CD1c-positive myeloid dendritic cell (primary cell): ENCODE data around the gene MCRIP2.

Experiments
- DNase-seq: peaks from one replicate; pipeline ENCODE4 v3.0.0-alpha.2; 2016; ENCODE audit errors: extremely low spot score

Gene MCRIP2

GRCh38 chr16:648071-648780, 6.6 kb downstream of the MCRIP2 start:
- peak; percentile 46 for DNase-seq

- DNase-seq = peak; percentile 97
These were observed 7.4 kb downstream of the MCRIP2 start, which contains the start of gene WDR90 for GRCh38 chr16:648781-649589. Gene WDR90, plus strand, starts transcription at chr16:649365. Its CDS starts 52 bp downstream, at chr16:649417.

DNA sequence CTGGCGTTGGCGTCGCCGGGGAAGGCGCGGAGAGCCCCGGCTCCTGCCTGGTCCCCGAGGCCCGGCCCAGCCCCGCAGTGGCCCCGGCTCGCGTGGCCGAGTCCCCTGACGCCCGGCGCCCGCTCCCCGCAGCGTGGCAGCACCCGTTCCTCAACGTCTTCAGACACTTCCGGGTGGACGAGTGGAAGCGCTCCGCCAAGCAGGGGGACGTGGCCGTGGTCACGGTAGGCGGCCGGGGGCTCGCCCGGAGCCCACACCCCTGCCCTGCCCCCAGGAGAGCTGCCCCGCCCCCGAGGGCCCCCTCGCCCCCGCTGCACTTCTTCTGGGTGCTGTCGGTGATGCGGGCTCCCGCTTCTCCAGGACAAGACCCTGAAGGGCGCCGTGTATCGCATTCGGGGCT, 8.0 kb downstream of the MCRIP2 start:
- DNase-seq = no peak

DNA sequence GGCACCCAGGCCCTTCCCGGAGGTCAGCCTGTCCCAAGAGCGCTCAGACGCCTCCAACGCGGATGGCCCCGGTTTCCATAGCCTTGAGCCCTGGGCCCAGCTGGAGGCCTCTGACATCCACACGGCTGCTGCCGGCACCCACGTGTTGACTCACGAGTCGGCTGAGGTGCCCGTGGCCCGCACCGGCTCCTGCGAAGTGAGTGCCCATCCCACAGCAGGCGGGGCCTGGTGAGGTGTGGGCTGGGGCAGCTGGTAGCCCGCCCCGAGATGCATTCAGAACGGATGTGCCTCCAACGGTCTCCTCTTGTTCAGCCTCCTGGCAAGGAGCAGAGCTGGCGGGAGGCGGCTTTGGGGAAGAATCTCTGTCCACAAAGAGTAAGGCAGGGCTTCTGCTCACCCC, 10.2 kb downstream of the MCRIP2 start:
- no peak for DNase-seq

DNA sequence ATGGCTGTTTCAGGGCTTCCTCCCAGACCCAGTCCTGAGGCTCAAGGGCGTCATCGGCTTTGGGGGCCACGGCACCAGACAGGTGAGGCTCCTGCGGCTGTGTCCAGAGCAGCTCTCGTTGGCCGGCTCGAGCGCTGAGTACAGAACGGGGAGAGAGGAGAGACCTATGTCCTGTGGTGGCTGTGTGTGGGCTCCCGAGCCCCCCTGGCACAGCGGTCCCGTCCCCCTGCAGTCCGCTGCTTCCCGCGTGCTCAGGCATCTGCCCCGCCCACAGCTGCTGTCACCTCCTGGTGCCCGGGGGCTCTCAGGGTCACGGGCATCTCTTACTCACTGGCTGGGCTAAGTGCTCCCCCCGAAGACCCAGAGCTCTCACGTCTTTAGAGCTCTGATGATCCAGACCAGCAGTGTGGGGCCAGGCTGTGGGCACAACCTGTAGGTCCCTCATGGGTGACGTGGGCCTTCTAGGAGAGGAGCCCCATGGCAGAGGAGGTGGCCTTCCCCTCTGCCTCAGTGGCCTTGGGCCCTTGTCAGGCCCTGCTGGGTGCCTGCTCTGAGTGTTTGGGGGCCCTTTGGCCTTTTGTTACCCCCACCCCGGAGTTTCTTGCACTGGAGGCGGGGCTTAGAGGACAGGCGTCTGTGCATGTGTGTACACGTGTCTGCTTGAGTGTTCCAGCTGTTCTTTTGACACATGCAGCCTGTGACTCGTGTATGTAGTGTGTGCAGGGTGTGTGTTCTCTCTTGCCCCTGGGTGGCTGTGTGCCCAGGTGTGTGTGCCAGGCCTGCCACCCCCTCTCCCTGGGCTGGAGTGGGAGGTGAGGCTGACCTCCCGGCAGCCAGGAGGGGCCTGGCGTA, 11.1 kb downstream of the MCRIP2 start:
- no peak for DNase-seq

DNA sequence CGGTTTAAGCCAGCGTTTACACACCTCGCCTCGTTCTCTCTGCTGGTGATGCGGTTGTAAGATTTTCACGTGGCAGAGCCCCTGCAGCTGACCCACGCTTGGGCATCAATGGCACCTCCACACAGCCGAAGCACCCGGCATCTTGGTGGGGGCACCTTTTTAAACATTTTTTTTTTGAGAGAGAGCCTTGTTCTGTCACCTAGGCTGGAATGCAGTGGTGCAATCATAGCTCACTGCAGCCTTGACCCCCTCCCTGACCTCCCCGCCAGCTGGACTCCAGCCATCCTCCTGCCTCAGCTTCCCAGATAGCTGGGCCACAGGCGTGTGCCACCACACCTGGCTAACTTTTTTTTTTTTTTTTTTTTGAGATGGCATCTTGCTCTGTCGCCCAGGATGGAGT, 12.4 kb downstream of the MCRIP2 start:
- no peak for DNase-seq

- DNase-seq = no peak
These were observed 15.9 kb downstream of the MCRIP2 start for GRCh38 chr16:657487-657886.

GRCh38 chr16:658679-659571, 17.3 kb downstream of the MCRIP2 start:
- no peak for DNase-seq

GRCh38 chr16:659618-660017, 18.0 kb downstream of the MCRIP2 start:
- no peak for DNase-seq

GRCh38 chr16:660132-660458, 18.5 kb downstream of the MCRIP2 start:
- no peak for DNase-seq

- DNase-seq = peak; percentile 92
These were observed 19.0 kb downstream of the MCRIP2 start for GRCh38 chr16:660459-661183.

DNA sequence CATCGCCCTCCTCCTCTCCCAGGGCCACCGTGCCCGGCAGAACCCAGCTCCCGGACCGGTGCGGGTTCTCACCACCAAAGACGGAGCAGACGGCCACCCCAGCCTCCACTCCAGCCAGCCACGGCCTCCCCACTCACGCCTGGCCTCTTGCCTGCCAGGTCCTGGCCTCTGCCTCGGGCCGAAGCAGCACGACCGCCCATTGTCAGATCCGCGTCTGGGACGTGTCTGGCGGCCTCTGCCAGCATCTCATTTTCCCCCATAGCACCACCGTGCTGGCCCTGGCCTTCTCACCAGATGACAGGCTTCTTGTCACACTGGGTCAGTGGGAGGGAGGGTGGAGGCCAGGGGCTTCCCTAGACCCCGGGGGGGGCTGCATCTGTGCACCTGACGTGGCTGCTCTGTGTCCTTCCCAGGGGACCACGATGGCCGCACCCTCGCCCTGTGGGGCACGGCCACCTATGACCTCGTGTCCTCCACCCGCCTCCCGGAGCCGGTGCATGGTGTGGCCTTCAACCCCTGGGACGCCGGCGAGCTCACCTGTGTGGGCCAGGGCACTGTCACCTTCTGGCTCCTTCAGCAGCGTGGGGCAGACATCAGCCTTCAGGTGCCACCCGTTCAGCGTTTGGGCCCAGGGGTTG, 19.7 kb downstream of the MCRIP2 start:
- DNase-seq = no peak

DNA sequence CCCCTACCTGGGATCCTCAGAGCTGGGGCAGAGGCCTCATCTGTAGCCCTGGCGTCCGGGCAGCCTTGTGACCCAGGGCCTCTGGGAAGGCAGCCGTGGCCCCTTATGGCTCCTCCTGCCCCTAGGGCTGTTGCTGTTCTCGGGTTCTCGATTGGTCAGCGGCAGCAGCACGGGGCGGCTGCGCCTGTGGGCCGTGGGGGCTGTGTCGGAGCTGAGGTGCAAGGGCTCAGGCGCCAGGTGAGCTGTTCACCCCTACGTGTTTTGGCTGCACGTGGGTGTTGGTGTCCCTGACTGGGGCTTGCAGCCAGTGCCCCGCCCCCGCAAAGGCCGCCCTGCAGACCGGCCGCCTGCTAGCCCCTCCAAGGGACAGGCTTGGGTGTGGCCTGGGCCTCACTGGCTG, 20.5 kb downstream of the MCRIP2 start:
- DNase-seq = no peak

DNA sequence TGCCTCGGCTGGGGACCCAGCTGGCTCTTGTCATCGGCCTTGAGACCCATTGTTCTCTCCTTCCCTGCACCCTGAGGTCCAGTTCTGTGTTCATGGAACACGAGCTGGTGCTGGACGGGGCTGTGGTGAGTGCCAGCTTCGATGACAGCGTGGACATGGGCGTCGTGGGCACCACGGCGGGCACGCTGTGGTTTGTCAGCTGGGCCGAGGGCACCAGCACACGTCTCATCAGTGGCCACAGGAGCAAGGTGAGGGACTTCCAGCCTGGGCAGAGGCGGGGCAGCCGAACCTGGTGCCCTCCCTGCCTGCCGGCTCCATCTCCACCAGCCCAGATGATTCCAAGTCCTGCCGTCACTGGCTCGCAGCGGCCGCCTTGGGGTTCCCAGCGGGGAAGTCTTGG, 21.0 kb downstream of the MCRIP2 start:
- no peak for DNase-seq

DNA sequence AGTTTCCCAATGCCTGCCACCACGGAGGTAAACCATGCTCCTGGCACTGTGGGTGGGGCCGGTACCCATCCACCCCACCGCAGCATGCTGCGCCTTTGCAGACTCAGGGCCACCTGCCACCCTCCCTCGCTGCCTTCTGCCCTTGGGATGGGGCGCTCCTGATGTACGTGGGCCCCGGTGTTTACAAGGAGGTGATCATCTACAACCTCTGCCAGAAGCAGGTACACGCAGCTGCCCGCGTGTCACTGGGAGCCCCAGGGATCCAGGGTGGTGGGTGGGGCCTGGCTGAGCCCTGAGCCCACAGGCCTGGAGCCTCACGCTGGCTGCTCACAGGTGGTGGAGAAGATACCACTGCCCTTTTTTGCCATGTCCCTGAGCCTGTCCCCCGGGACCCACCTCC, 24.9 kb downstream of the MCRIP2 start:
- DNase-seq = no peak

GRCh38 chr16:667113-667779, 25.6 kb downstream of the MCRIP2 start:
- no peak for DNase-seq

DNA sequence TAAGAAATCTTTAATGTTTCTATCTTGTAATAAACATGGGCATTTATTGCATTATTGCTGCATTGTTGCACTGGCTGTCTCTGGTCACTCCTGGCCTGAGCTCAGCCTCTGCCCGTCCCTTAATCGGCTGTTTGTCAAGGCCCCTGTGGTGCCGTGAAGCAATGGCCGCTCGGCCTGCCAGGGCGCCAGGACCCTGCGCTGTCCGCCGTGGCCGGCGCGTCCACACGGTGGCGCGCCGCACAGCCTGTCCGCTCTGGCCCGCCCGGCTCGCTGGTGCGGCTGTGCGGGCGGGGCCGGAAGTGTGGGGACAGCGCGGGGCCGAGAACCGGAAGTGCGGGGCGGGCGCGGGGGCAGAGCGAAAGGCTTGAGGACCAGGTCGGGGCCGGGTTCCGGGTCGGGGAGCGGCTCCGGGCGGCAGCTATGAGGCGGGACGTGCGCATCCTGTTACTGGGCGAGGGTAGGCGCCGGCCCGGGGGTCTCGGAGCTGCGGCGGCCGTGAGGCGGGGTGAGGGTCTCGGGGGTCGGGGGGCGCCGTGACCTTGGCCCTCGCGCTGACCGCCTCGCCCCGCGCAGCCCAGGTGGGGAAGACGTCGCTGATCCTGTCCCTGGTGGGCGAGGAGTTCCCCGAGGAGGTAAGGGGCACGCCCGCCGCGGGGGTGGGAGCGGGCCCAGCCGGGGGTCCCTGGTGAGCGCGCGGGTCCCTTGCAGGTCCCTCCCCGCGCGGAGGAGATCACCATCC, 26.3 kb downstream of the MCRIP2 start, which contains the start of gene RHOT2:
RHOT2 (plus strand) TSS at position 353 of the 739 bp plus-strand sequence; CDS start at position 421, 68 bp downstream.
- peak; percentile 97 for DNase-seq

- no peak for DNase-seq
These were observed 27.0 kb downstream of the MCRIP2 start for GRCh38 chr16:668519-669171.
